SK-N-MC (cell line): ENCODE measurements around the gene ARAF.

Source experiments
- EZH2 ChIP-seq: fragments of 200-600 bp; sonication (generic); IDR thresholded peaks from one replicate; pipeline ENCODE4 v1.6.1; 2017; ENCODE audit warnings: antibody characterized with exemption
- POLR2AphosphoS5 ChIP-seq: IDR thresholded peaks from 2 replicates; pipeline ENCODE4 v1.6.1; 2012; ENCODE audit warnings: mild to moderate bottlenecking, low read depth, low read length, borderline replicate concordance

GRCh38 chrX:47543496-47543895 is 17.5 kb upstream of the ARAF start:
- TF ChIP-seq POLR2AphosphoS5 (no peak), EZH2 (no peak)
